SK-N-SH treated with all-trans-retinoic acid at 6 μM for 48 hours (cell line): Measurements from ENCODE around the gene FAM234B.

Experiments used
- ATAC-seq: fragments of 200-7000 bp; cut with Tn5 transposase; 3 replicates; pipeline ENCODE4 v1.9.1; 2020; ENCODE audit warnings: mild to moderate bottlenecking, moderate library complexity
- ARNTL ChIP-seq: fragments of 450-650 bp; formaldehyde crosslinking; IDR thresholded peaks from 2 replicates; pipeline ENCODE4 v1.5.0; 2020; ENCODE audit warnings: low read depth, mild to moderate bottlenecking, moderate library complexity, borderline replicate concordance
- BACH2 ChIP-seq: fragments of 250-450 bp; sonication (Bioruptor Pico); IDR thresholded peaks from 2 replicates; pipeline ENCODE4 v1.9.0; 2021; ENCODE audit warnings: mild to moderate bottlenecking, borderline replicate concordance
- CREB5 ChIP-seq: fragments of 250-450 bp; sonication (Bioruptor Pico); IDR thresholded peaks from 2 replicates; pipeline ENCODE4 v1.5.1; 2020; ENCODE audit warnings: low read depth, mild to moderate bottlenecking, moderate library complexity
- CSDC2 ChIP-seq: fragments of 250-450 bp; sonication (Bioruptor Pico); IDR thresholded peaks from 2 replicates; pipeline ENCODE4 v1.5.0; 2020; ENCODE audit warnings: mild to moderate bottlenecking, moderate library complexity
- CSRNP3 ChIP-seq: fragments of 250-450 bp; sonication (Bioruptor Pico); IDR thresholded peaks from 2 replicates; pipeline ENCODE4 v1.5.1; 2021; ENCODE audit warnings: mild to moderate bottlenecking, moderate library complexity
- ESRRG ChIP-seq: fragments of 250-450 bp; sonication (Bioruptor Pico); IDR thresholded peaks from 2 replicates; pipeline ENCODE4 v1.6.1; 2021; ENCODE audit warnings: mild to moderate bottlenecking
- GLIS3 ChIP-seq: fragments of 250-450 bp; sonication (Bioruptor Pico); IDR thresholded peaks from 2 replicates; pipeline ENCODE4 v1.5.0; 2020; ENCODE audit warnings: mild to moderate bottlenecking, moderate library complexity
- ISL1 ChIP-seq: fragments of 250-450 bp; sonication (Bioruptor Pico); IDR thresholded peaks from 2 replicates; pipeline ENCODE4 v2.1.2; 2022; ENCODE audit warnings: mild to moderate bottlenecking, moderate library complexity
- OSR1 ChIP-seq: fragments of 250-450 bp; sonication (Bioruptor Pico); IDR thresholded peaks from 2 replicates; pipeline ENCODE4 v1.8.0; 2022; ENCODE audit warnings: moderate library complexity, mild to moderate bottlenecking, inconsistent platforms
- PATZ1 ChIP-seq: fragments of 250-450 bp; sonication (Bioruptor Pico); IDR thresholded peaks from 2 replicates; pipeline ENCODE4 v1.8.0; 2020; ENCODE audit warnings: mild to moderate bottlenecking, moderate library complexity, borderline replicate concordance
- POU6F1 ChIP-seq: fragments of 250-450 bp; sonication (Bioruptor Pico); IDR thresholded peaks from 2 replicates; pipeline ENCODE4 v1.8.0; 2021; ENCODE audit warnings: low read depth, mild to moderate bottlenecking, moderate library complexity, borderline replicate concordance
- PPARA ChIP-seq: fragments of 250-450 bp; sonication (Bioruptor Pico); IDR thresholded peaks from 2 replicates; pipeline ENCODE4 v1.5.0; 2020; ENCODE audit warnings: mild to moderate bottlenecking, borderline replicate concordance
- RARB ChIP-seq: fragments of 250-450 bp; sonication (Bioruptor Pico); IDR thresholded peaks from 2 replicates; pipeline ENCODE4 v1.8.0; 2021; ENCODE audit warnings: mild to moderate bottlenecking, moderate library complexity
- SNAI2 ChIP-seq: fragments of 250-450 bp; sonication (Bioruptor Pico); IDR thresholded peaks from 2 replicates; pipeline ENCODE4 v1.5.0; 2020; ENCODE audit warnings: mild to moderate bottlenecking, moderate library complexity
- TCF4 ChIP-seq: fragments of 250-450 bp; sonication (Bioruptor Pico); IDR thresholded peaks from 2 replicates; pipeline ENCODE4 v1.8.0; 2021; ENCODE audit warnings: mild to moderate bottlenecking, moderate library complexity, borderline replicate concordance
- TOX ChIP-seq: fragments of 250-450 bp; sonication (Bioruptor Pico); IDR thresholded peaks from 2 replicates; pipeline ENCODE4 v1.8.0; 2021; ENCODE audit warnings: mild to moderate bottlenecking, moderate library complexity, borderline replicate concordance
- TSHZ2 ChIP-seq: fragments of 250-450 bp; sonication (Bioruptor Pico); IDR thresholded peaks from 2 replicates; pipeline ENCODE4 v1.5.0; 2020; ENCODE audit warnings: mild to moderate bottlenecking, moderate library complexity
- ZC3H10 ChIP-seq: fragments of 250-450 bp; sonication (Bioruptor Pico); IDR thresholded peaks from 2 replicates; pipeline ENCODE4 v1.5.1; 2021; ENCODE audit warnings: mild to moderate bottlenecking, moderate library complexity
- ZFP30 ChIP-seq: fragments of 450-650 bp; formaldehyde crosslinking; IDR thresholded peaks from 2 replicates; pipeline ENCODE4 v1.5.0; 2022; ENCODE audit warnings: mild to moderate bottlenecking, moderate library complexity
- ZNF565 ChIP-seq: fragments of 450-650 bp; formaldehyde crosslinking; conservative IDR thresholded peaks from 2 replicates; pipeline ENCODE4 v1.5.0; 2020; ENCODE audit warnings: low read depth, mild to moderate bottlenecking, moderate library complexity
- ZNF70 ChIP-seq: fragments of 450-650 bp; formaldehyde crosslinking; IDR thresholded peaks from 2 replicates; pipeline ENCODE4 v1.5.0; 2020; ENCODE audit warnings: mild to moderate bottlenecking, moderate library complexity
- ZNF8 ChIP-seq: fragments of 450-650 bp; formaldehyde crosslinking; IDR thresholded peaks from 2 replicates; pipeline ENCODE4 v1.5.0; 2020; ENCODE audit warnings: mild to moderate bottlenecking, moderate library complexity

FAM234B gene

GRCh38 chr12:13067322-13067721 is 23.1 kb downstream of the FAM234B start:
- no peak for ATAC-seq
- TF ChIP-seq PPARA (CRISPR knock-in tag) (no peak), TCF4 (no peak), SNAI2 (CRISPR knock-in tag) (no peak), POU6F1 (no peak), PATZ1 (no peak), ZNF8 (CRISPR knock-in tag) (no peak), ESRRG (CRISPR knock-in tag) (no peak), GLIS3 (CRISPR knock-in tag) (no peak), TOX (CRISPR knock-in tag) (no peak), ZC3H10 (no peak), CSDC2 (CRISPR knock-in tag) (no peak), BACH2 (CRISPR knock-in tag) (no peak), CSRNP3 (CRISPR knock-in tag) (no peak), CREB5 (CRISPR knock-in tag) (no peak), TSHZ2 (no peak), OSR1 (no peak)

GRCh38 chr12:13069380-13069779 is 25.2 kb downstream of the FAM234B start:
- ATAC-seq: no peak
- no peak for TF ChIP-seq OSR1
- TF ChIP-seq PPARA (CRISPR knock-in tag): no peak
- TF ChIP-seq CREB5 (CRISPR knock-in tag): no peak
- no peak for TF ChIP-seq ARNTL (CRISPR knock-in tag)
- no peak for TF ChIP-seq ZC3H10
- TF ChIP-seq ZFP30 (CRISPR knock-in tag): no peak
- TF ChIP-seq TSHZ2: no peak
- TF ChIP-seq ESRRG (CRISPR knock-in tag): no peak
- TF ChIP-seq SNAI2 (CRISPR knock-in tag): no peak
- TF ChIP-seq TCF4: no peak
- TF ChIP-seq ZNF8 (CRISPR knock-in tag): no peak
- TF ChIP-seq POU6F1: no peak
- TF ChIP-seq GLIS3 (CRISPR knock-in tag): no peak
- TF ChIP-seq PATZ1: no peak
- TF ChIP-seq RARB: no peak
- no peak for TF ChIP-seq ISL1 (CRISPR knock-in tag)
- no peak for TF ChIP-seq ZNF565 (CRISPR knock-in tag)
- TF ChIP-seq ZNF70 (CRISPR knock-in tag): no peak
- TF ChIP-seq TOX (CRISPR knock-in tag): no peak
- TF ChIP-seq BACH2 (CRISPR knock-in tag): no peak
- TF ChIP-seq, all 23 proteins: peak for 0
